Neural progenitor cell (in vitro differentiated cells): Measurements from ENCODE around the gene AREG.

ENCODE experiments used
- EZH2 ChIP-seq: fragments of 200-600 bp; sonication (generic); IDR thresholded peaks from 2 replicates; pipeline ENCODE4 v1.6.1; 2017; ENCODE audit warnings: antibody characterized with exemption, mild to moderate bottlenecking, moderate library complexity
- TF ChIP-seq, protein P1 (sequence below): fragments of 200-600 bp; sonication (generic); IDR thresholded peaks from 2 replicates; pipeline ENCODE4 v1.5.1; 2017; ENCODE audit warnings: antibody characterized with exemption, mild to moderate bottlenecking

DNA sequence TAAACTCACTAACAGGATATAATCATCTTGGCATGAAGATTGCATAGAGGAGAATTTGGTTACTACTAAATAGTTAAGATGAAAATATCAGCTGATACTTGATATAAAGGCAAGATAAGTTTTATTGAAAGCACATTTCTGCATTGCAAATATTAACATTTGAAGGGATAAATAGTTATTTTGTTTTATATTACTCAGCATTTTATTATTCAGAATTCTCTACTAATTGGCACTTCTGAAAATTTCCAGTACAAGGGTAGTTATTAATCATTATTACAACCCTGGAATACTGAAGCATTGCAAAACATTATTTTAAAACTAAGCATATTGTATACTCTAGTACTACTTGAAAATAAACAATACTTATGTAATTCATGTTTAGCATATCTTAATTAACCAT lies 32.7 kb upstream of the AREG start:
- TF ChIP-seq, protein P1, sequence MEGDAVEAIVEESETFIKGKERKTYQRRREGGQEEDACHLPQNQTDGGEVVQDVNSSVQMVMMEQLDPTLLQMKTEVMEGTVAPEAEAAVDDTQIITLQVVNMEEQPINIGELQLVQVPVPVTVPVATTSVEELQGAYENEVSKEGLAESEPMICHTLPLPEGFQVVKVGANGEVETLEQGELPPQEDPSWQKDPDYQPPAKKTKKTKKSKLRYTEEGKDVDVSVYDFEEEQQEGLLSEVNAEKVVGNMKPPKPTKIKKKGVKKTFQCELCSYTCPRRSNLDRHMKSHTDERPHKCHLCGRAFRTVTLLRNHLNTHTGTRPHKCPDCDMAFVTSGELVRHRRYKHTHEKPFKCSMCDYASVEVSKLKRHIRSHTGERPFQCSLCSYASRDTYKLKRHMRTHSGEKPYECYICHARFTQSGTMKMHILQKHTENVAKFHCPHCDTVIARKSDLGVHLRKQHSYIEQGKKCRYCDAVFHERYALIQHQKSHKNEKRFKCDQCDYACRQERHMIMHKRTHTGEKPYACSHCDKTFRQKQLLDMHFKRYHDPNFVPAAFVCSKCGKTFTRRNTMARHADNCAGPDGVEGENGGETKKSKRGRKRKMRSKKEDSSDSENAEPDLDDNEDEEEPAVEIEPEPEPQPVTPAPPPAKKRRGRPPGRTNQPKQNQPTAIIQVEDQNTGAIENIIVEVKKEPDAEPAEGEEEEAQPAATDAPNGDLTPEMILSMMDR: no peak
- no peak for TF ChIP-seq EZH2
